K562 (cell line): ENCODE measurements around the gene SPATC1L. TPM values are rescaled to one million over a fixed set of nuclear protein-coding genes. Genes with fewer than 3 reads are reported as not detected.

Experiments
- AFF4 ChIP-seq: sonication (generic); formaldehyde crosslinking; IDR thresholded peaks from 2 replicates; pipeline ENCODE4 v1.8.0; 2023; ENCODE audit warnings: mild to moderate bottlenecking, missing genetic modification reagents
- ATF1 ChIP-seq, 2 experiments: fragments of 450-650 bp in 1 of 2; IDR thresholded peaks; 2 replicates each; pipeline ENCODE4 v1.6.1; 2016; ENCODE audit warnings: missing compliant biosample characterization in 1 of 2, missing genetic modification characterization in 1 of 2
- ETV5 ChIP-seq: sonication (generic); formaldehyde crosslinking; IDR thresholded peaks from 2 replicates; pipeline ENCODE4 v1.4.0; 2020; ENCODE audit warnings: low read depth, mild to moderate bottlenecking, missing genetic modification reagents
- GATAD2B ChIP-seq: fragments of 450-650 bp; IDR thresholded peaks from 2 replicates; pipeline ENCODE4 v1.6.1; 2017; ENCODE audit warnings: mild to moderate bottlenecking, borderline replicate concordance
- NR4A1 ChIP-seq, 2 experiments: fragments of 250-450 bp in 1 of 2; fragments of 450-650 bp in 1 of 2; sonication (Bioruptor Pico) in 1 of 2; IDR thresholded peaks; 2 replicates each; pipeline versions ENCODE4 v1.4.0 to v1.6.1; 2016 to 2020; ENCODE audit warnings: mild to moderate bottlenecking in 2 of 2, missing compliant biosample characterization in 1 of 2, missing genetic modification characterization in 1 of 2, moderate library complexity in 1 of 2
- STAT5A ChIP-seq: IDR thresholded peaks from 2 replicates; pipeline ENCODE4 v1.6.1; 2012; ENCODE audit warnings: low read length, inconsistent platforms, borderline replicate concordance
- TCF7L2 ChIP-seq: fragments of 150-350 bp; IDR thresholded peaks from 2 replicates; pipeline ENCODE4 v1.6.1; 2016; ENCODE audit warnings: low read depth, mild to moderate bottlenecking, low read length, moderate library complexity
- ZNF589 ChIP-seq: fragments of 200-800 bp; sonication (Bioruptor generic); IDR thresholded peaks from 2 replicates; pipeline ENCODE4 v1.6.1; 2016; ENCODE audit warnings: low read depth, missing genetic modification characterization, missing compliant biosample characterization
- polyA plus RNA-seq, 8 experiments: library from polyadenylated mRNA; depleted of rRNA in 4 of 8; stranded (reverse) in 5 of 8; unstranded in 3 of 8; fragments of >200 nt; fragmentation: Nextera tagmentation in 2 of 8; fragmentation: Illumina TruSeq in 1 of 8; extraction: Ambion mirVana in 2 of 8; extraction: Trizol in 1 of 8; gene quantifications; 2 replicates each; pipeline versions ENCODE4 v1.2.1 to v1.2.3, GENCODE V29; 2011 to 2014; ENCODE audit warnings: inconsistent platforms in 1 of 8, missing spikeins in 1 of 8
- total RNA-seq, 7 experiments: library from RNA; depleted of rRNA in 6 of 7; stranded (reverse); fragments of >200 nt in 6 of 7; fragmentation: Illumina TruSeq in 2 of 7; extraction: Trizol in 2 of 7; gene quantifications; 2 replicates each; pipeline versions ENCODE4 v1.2.1 to v1.2.3, GENCODE V29; 2011 to 2021; ENCODE audit warnings: low replicate concordance in 1 of 7
- TF ChIP-seq, protein P1 (sequence below): sonication (generic); formaldehyde crosslinking; IDR thresholded peaks from 2 replicates; pipeline ENCODE4 v1.8.1; 2022; ENCODE audit warnings: missing genetic modification reagents
- TF ChIP-seq, protein P2 (sequence below): fragments of 450-650 bp; IDR thresholded peaks from 2 replicates; pipeline ENCODE4 v1.6.1; 2017; ENCODE audit warnings: antibody characterized with exemption, mild to moderate bottlenecking
- TF ChIP-seq, protein P3 (sequence below): fragments of 450-650 bp; IDR thresholded peaks from 2 replicates; pipeline ENCODE4 v1.6.1; 2016; ENCODE audit warnings: antibody characterized with exemption
- TF ChIP-seq, protein P4 (sequence below): fragments of 450-650 bp; formaldehyde crosslinking; conservative IDR thresholded peaks from 2 replicates; pipeline ENCODE4 v1.4.0; 2022; ENCODE audit warnings: mild to moderate bottlenecking, missing genetic modification characterization

The SPATC1L gene
- total and polyA plus RNA-seq, 9 of the 15 experiments (the other 6 are each of a cell fraction or from before 2014, with no cell fraction given), result 0.14 to 121 (median 34.0) TPM; not detected in 1

DNA sequence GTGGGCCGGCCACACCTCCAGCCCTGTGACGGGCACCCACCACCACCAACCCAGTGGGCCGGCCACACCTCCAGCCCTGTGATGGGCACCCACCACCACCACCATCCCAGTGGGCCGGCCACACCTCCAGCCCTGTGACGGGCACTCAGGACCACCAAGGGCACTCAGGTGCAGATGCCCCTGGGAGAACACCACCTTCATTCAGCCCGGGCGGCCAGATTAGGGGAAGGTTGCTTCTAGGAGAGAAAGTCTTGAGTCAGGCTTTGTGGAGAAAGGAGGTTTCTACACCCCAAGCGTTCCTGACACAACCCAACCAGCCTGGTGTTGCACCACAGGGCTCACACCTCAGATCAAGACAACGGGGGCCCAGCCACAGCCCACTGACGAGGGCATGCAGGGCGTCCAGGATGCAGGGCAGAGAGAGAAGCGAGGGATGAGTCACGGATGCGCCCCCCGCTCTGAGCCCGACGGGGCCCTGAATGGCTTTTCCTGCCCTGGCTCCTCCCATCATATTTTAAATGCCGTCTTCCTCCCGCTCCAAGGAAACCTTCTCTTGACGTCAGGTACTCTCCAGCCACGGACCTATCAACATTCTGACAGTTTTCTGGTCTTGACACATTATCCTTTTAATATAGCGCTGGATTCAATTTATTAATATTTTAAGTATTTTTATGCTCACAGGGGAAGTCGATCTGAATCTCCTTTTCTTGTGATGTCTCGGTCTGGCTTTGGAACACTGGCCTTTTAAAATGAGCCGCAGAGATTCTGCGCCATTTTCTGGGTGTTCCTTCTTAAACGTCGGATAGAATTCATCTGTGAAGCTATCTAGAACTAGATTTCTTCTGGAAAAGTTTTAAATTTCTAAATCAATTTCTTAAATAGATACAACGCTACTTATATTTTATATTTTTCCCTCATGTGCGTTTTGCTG, 631 bp upstream of the SPATC1L start (continued):
- TF ChIP-seq, protein P1, sequence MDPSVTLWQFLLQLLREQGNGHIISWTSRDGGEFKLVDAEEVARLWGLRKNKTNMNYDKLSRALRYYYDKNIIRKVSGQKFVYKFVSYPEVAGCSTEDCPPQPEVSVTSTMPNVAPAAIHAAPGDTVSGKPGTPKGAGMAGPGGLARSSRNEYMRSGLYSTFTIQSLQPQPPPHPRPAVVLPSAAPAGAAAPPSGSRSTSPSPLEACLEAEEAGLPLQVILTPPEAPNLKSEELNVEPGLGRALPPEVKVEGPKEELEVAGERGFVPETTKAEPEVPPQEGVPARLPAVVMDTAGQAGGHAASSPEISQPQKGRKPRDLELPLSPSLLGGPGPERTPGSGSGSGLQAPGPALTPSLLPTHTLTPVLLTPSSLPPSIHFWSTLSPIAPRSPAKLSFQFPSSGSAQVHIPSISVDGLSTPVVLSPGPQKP (CRISPR knock-in tag), result no peak
- TF ChIP-seq, protein P2, sequence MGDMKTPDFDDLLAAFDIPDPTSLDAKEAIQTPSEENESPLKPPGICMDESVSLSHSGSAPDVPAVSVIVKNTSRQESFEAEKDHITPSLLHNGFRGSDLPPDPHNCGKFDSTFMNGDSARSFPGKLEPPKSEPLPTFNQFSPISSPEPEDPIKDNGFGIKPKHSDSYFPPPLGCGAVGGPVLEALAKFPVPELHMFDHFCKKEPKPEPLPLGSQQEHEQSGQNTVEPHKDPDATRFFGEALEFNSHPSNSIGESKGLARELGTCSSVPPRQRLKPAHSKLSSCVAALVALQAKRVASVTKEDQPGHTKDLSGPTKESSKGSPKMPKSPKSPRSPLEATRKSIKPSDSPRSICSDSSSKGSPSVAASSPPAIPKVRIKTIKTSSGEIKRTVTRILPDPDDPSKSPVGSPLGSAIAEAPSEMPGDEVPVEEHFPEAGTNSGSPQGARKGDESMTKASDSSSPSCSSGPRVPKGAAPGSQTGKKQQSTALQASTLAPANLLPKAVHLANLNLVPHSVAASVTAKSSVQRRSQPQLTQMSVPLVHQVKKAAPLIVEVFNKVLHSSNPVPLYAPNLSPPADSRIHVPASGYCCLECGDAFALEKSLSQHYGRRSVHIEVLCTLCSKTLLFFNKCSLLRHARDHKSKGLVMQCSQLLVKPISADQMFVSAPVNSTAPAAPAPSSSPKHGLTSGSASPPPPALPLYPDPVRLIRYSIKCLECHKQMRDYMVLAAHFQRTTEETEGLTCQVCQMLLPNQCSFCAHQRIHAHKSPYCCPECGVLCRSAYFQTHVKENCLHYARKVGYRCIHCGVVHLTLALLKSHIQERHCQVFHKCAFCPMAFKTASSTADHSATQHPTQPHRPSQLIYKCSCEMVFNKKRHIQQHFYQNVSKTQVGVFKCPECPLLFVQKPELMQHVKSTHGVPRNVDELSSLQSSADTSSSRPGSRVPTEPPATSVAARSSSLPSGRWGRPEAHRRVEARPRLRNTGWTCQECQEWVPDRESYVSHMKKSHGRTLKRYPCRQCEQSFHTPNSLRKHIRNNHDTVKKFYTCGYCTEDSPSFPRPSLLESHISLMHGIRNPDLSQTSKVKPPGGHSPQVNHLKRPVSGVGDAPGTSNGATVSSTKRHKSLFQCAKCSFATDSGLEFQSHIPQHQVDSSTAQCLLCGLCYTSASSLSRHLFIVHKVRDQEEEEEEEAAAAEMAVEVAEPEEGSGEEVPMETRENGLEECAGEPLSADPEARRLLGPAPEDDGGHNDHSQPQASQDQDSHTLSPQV, result 0 out of 2 replicates have a peak, but pooled peaks have one; percentile 44
- TF ChIP-seq ZNF589 (CRISPR knock-in tag), result 0 out of 2 replicates have a peak, but pooled peaks have one; percentile 24
- TF ChIP-seq NR4A1 (CRISPR knock-in tag; IDR thresholded peaks at IDR 0.05), result no peak
- TF ChIP-seq NR4A1 (tag; IDR thresholded peaks at IDR 0.05), result 0 out of 2 replicates have a peak, but pooled peaks have one; percentile 26
- TF ChIP-seq TCF7L2, result no peak
- TF ChIP-seq, protein P3, sequence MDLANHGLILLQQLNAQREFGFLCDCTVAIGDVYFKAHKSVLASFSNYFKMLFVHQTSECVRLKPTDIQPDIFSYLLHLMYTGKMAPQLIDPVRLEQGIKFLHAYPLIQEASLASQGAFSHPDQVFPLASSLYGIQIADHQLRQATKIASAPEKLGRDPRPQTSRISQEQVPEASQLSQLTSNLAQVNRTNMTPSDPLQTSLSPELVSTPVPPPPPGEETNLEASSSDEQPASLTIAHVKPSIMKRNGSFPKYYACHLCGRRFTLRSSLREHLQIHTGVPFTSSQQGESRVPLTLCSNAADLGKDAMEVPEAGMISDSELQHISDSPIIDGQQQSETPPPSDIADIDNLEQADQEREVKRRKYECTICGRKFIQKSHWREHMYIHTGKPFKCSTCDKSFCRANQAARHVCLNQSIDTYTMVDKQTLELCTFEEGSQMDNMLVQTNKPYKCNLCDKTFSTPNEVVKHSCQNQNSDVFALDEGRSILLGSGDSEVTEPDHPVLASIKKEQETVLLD, result peak; percentile 40; the same call in 1 of the 2 replicates
- TF ChIP-seq ETV5 (CRISPR knock-in tag), result no peak
- TF ChIP-seq, protein P4, sequence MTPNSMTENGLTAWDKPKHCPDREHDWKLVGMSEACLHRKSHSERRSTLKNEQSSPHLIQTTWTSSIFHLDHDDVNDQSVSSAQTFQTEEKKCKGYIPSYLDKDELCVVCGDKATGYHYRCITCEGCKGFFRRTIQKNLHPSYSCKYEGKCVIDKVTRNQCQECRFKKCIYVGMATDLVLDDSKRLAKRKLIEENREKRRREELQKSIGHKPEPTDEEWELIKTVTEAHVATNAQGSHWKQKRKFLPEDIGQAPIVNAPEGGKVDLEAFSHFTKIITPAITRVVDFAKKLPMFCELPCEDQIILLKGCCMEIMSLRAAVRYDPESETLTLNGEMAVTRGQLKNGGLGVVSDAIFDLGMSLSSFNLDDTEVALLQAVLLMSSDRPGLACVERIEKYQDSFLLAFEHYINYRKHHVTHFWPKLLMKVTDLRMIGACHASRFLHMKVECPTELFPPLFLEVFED (CRISPR knock-in tag), result no peak
- no peak for TF ChIP-seq STAT5A
- TF ChIP-seq ATF1 (CRISPR knock-in tag; IDR thresholded peaks at IDR 0.05), result no peak
- TF ChIP-seq ATF1 (tag; IDR thresholded peaks at IDR 0.05), result peak; percentile 81
- TF ChIP-seq AFF4 (CRISPR knock-in tag), result 0 out of 2 replicates have a peak, but pooled peaks have one; percentile 30
- TF ChIP-seq GATAD2B, result peak; percentile 43; the same call in 1 of the 2 replicates
